Stomach smooth muscle (tissue), 2 donors: ENCODE data around the gene TRPM8.
"Not testable (repeated sequence)": the region's sequence is repeated elsewhere in the genome, so short reads cannot be mapped to it uniquely, and the experiment has no call there.

Experiments
- H3K27ac ChIP-seq: one replicate; pipeline ENCODE4 v1.7.0; 2013; ENCODE audit warnings: mild to moderate bottlenecking, low read length, inconsistent platforms
- H3K27me3 ChIP-seq, 2 donors: one replicate each; pipeline ENCODE4 v1.7.0; 2013; ENCODE audit warnings: low read length in 2 of 2; ENCODE audit not compliant: insufficient read depth in 2 of 2, control insufficient read depth in 1 of 2
- H3K36me3 ChIP-seq, 2 donors: one replicate each; pipeline ENCODE4 v1.7.0; 2013; ENCODE audit warnings: low read length in 2 of 2; ENCODE audit not compliant: control insufficient read depth in 2 of 2, insufficient read depth in 2 of 2
- H3K4me1 ChIP-seq: one replicate; pipeline ENCODE4 v1.7.0; 2013; ENCODE audit warnings: low read length; ENCODE audit not compliant: control insufficient read depth, insufficient read depth
- H3K4me3 ChIP-seq, 2 donors: one replicate each; pipeline ENCODE4 v1.7.0; 2013; ENCODE audit warnings: low read length in 2 of 2
- H3K9ac ChIP-seq, 2 donors: one replicate each; pipeline ENCODE4 v1.7.0; 2013; ENCODE audit warnings: low read length in 2 of 2, mild to moderate bottlenecking in 1 of 2
- H3K9me3 ChIP-seq, 2 donors: one replicate each; pipeline ENCODE4 v1.7.0; 2013; ENCODE audit warnings: low read length in 2 of 2; ENCODE audit not compliant: control insufficient read depth in 2 of 2
- donor health status: healthy.
- donor health status: Pancreatic carcinoma.

TRPM8 gene

GRCh38 chr2:233917116-233917515, at the start of gene TRPM8:
TRPM8 (plus strand) TSS chr2:233917373; CDS start chr2:233926538, 9,165 bp downstream.
- Histone ChIP-seq H3K4me1 (no peaks in the 10 kb centered on the region), H3K27me3 (peaks cover 3 to 6% of the 10 kb centered on the region in 2 donors), H3K27ac (no peak within 1 kb of the TSS), H3K4me3 (no peak within 1 kb of the TSS), H3K9me3 (no peaks in the 10 kb centered on the region), H3K36me3 (no peaks in the 10 kb centered on the region), H3K9ac (no peak within 1 kb of the TSS)

- Histone ChIP-seq H3K4me3 (peak within 1 kb of the TSS; percentile 78 to 85), H3K4me1 (no peaks in the 10 kb centered on the region), H3K9me3 (peaks cover 0 to 7% of the 10 kb centered on the region in 2 donors), H3K36me3 (no peaks in the 10 kb centered on the region), H3K27me3 (no peaks in the 10 kb centered on the region), H3K27ac (no peak within 1 kb of the TSS), H3K9ac (peak within 1 kb of the TSS; percentile 62 to 68)
These were observed 49.1 kb upstream of the TRPM8 start, which contains the start of gene MSL3B for GRCh38 chr2:233867993-233868532. MSL3B (minus strand) TSS chr2:233868386.

GRCh38 chr2:233871432-233871831, 45.7 kb upstream of the TRPM8 start:
- Histone ChIP-seq H3K4me3 (no peak overlapping the region), H3K4me1 (no peaks in the 10 kb centered on the region), H3K9me3 (peaks cover 0 to 4% of the 10 kb centered on the region in 2 donors), H3K36me3 (no peaks in the 10 kb centered on the region), H3K27me3 (peaks cover 0 to 2% of the 10 kb centered on the region in 2 donors), H3K9ac (no peak overlapping the region), H3K27ac (no peak overlapping the region)

GRCh38 chr2:233872125-233872524, 45.0 kb upstream of the TRPM8 start:
- H3K9me3 ChIP-seq, H3K36me3 ChIP-seq, H3K9ac ChIP-seq, H3K4me3 ChIP-seq, H3K4me1 ChIP-seq, H3K27me3 ChIP-seq, H3K27ac ChIP-seq: not testable (repeated sequence)

GRCh38 chr2:233882353-233882752, 34.8 kb upstream of the TRPM8 start:
- Histone ChIP-seq H3K4me3 (no peak overlapping the region), H3K9ac (no peak overlapping the region), H3K4me1 (no peaks in the 10 kb centered on the region), H3K36me3 (no peaks in the 10 kb centered on the region), H3K27ac (no peak overlapping the region), H3K9me3 (peaks cover 0 to 4% of the 10 kb centered on the region in 2 donors), H3K27me3 (peaks cover 0 to 2% of the 10 kb centered on the region in 2 donors)

GRCh38 chr2:233892793-233893192, 24.4 kb upstream of the TRPM8 start:
- no peaks in the 10 kb centered on the region for H3K4me1 ChIP-seq
- H3K9ac ChIP-seq, result no peak overlapping the region
- H3K27ac ChIP-seq, result no peak overlapping the region
- H3K4me3 ChIP-seq, result no peak overlapping the region
- H3K36me3 ChIP-seq, result no peaks in the 10 kb centered on the region
- H3K9me3 ChIP-seq, result no peaks in the 10 kb centered on the region
- peaks cover 2 to 3% of the 10 kb centered on the region in 2 donors for H3K27me3 ChIP-seq

GRCh38 chr2:233896253-233896652, 20.9 kb upstream of the TRPM8 start:
- not testable (repeated sequence) for H3K9me3 ChIP-seq, H3K27me3 ChIP-seq, H3K4me3 ChIP-seq, H3K9ac ChIP-seq, H3K27ac ChIP-seq, H3K4me1 ChIP-seq, H3K36me3 ChIP-seq

GRCh38 chr2:233901367-233901766, 15.8 kb upstream of the TRPM8 start:
- H3K9me3 ChIP-seq, result peaks cover 0 to 3% of the 10 kb centered on the region in 2 donors
- no peaks in the 10 kb centered on the region for H3K4me1 ChIP-seq
- H3K36me3 ChIP-seq, result no peaks in the 10 kb centered on the region
- H3K27ac ChIP-seq, result no peak overlapping the region
- no peaks in the 10 kb centered on the region for H3K27me3 ChIP-seq
- H3K9ac ChIP-seq, result no peak overlapping the region
- H3K4me3 ChIP-seq, result no peak overlapping the region

GRCh38 chr2:233901884-233902283, 15.3 kb upstream of the TRPM8 start:
- Histone ChIP-seq H3K36me3 (no peaks in the 10 kb centered on the region), H3K4me3 (no peak overlapping the region), H3K27me3 (no peaks in the 10 kb centered on the region), H3K27ac (no peak overlapping the region), H3K4me1 (no peaks in the 10 kb centered on the region), H3K9me3 (peaks cover 0 to 3% of the 10 kb centered on the region in 2 donors), H3K9ac (no peak overlapping the region)

GRCh38 chr2:233905945-233906344, 11.2 kb upstream of the TRPM8 start:
- no peak overlapping the region for H3K4me3 ChIP-seq
- H3K27ac ChIP-seq, result no peak overlapping the region
- peaks cover 0 to 3% of the 10 kb centered on the region in 2 donors for H3K9me3 ChIP-seq
- peaks cover 0 to under 1% of the 10 kb centered on the region in 2 donors for H3K27me3 ChIP-seq
- no peaks in the 10 kb centered on the region for H3K4me1 ChIP-seq
- no peak overlapping the region for H3K9ac ChIP-seq
- H3K36me3 ChIP-seq, result no peaks in the 10 kb centered on the region

GRCh38 chr2:233907627-233908026, 9.5 kb upstream of the TRPM8 start:
- Histone ChIP-seq H3K36me3 (no peaks in the 10 kb centered on the region), H3K4me1 (no peaks in the 10 kb centered on the region), H3K4me3 (no peak overlapping the region)

More at GRCh38 chr2:233907627-233908026, 9.5 kb upstream of the TRPM8 start:
- Histone ChIP-seq H3K9me3 (peaks cover 0 to 3% of the 10 kb centered on the region in 2 donors), H3K27me3 (peaks cover 2 to 3% of the 10 kb centered on the region in 2 donors), H3K27ac (no peak overlapping the region), H3K9ac (no peak overlapping the region)
